ENCODE measurements around the gene GPR179. TPM values are rescaled to one million over a fixed set of nuclear protein-coding genes. Genes with fewer than 3 reads are reported as not detected.

GPR179 gene
- polyA plus RNA-seq, 1 donor from 2014 or later, result not detected

GRCh38 chr17:38364741-38365140 lies 21.0 kb upstream of the GPR179 start:
- no peaks in the 10 kb centered on the region for H3K9me2 ChIP-seq (ENCODE audit: insufficient read depth, low read length)
- no peaks in the 10 kb centered on the region for H3K9me3 ChIP-seq (ENCODE audit: low read length)
- H3K27ac ChIP-seq (ENCODE audit: low read length), result no peak overlapping the region
- H3K27me3 ChIP-seq (ENCODE audit: insufficient read depth, low read depth, low read length), result no peaks in the 10 kb centered on the region
- no peak overlapping the region for H3K9ac ChIP-seq (ENCODE audit: low read length)
- H4K20me1 ChIP-seq (ENCODE audit: insufficient read depth), result no peaks in the 10 kb centered on the region
- no peak overlapping the region for H2AFZ ChIP-seq (ENCODE audit: low read depth, low read length)
- H3K79me2 ChIP-seq (replicated peaks; ENCODE audit: insufficient read depth, low read length), result peaks cover 6% of the 10 kb centered on the region
- peaks cover 8% of the 10 kb centered on the region for H3K36me3 ChIP-seq (ENCODE audit: insufficient read depth, low read length)
- no peak overlapping the region for H3K4me3 ChIP-seq (ENCODE audit: low read length)
- no peaks in the 10 kb centered on the region for H3F3A ChIP-seq (ENCODE audit: insufficient read depth, low read length, poor library complexity, severe bottlenecking)
- TF ChIP-seq POLR2AphosphoS5 (IDR thresholded peaks at IDR 0.05), result no peak
- TF ChIP-seq EZH2 (IDR thresholded peaks at IDR 0.05; ENCODE audit: borderline replicate concordance, insufficient read depth, low read length, poor library complexity, severe bottlenecking), result no peak
- no peak for TF ChIP-seq RAD21 (conservative IDR thresholded peaks at IDR 0.05)
- no peak for TF ChIP-seq TAF1 (IDR thresholded peaks at IDR 0.05; ENCODE audit: low read depth)
- TF ChIP-seq EP300 (conservative IDR thresholded peaks at IDR 0.05; ENCODE audit: poor library complexity, severe bottlenecking), result no peak
- TF ChIP-seq, protein P1, sequence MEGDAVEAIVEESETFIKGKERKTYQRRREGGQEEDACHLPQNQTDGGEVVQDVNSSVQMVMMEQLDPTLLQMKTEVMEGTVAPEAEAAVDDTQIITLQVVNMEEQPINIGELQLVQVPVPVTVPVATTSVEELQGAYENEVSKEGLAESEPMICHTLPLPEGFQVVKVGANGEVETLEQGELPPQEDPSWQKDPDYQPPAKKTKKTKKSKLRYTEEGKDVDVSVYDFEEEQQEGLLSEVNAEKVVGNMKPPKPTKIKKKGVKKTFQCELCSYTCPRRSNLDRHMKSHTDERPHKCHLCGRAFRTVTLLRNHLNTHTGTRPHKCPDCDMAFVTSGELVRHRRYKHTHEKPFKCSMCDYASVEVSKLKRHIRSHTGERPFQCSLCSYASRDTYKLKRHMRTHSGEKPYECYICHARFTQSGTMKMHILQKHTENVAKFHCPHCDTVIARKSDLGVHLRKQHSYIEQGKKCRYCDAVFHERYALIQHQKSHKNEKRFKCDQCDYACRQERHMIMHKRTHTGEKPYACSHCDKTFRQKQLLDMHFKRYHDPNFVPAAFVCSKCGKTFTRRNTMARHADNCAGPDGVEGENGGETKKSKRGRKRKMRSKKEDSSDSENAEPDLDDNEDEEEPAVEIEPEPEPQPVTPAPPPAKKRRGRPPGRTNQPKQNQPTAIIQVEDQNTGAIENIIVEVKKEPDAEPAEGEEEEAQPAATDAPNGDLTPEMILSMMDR (IDR thresholded peaks at IDR 0.05; ENCODE audit: poor library complexity, severe bottlenecking), result no peak
- TF ChIP-seq SMC3 (conservative IDR thresholded peaks at IDR 0.05; ENCODE audit: poor library complexity), result no peak
- TF ChIP-seq MXI1 (conservative IDR thresholded peaks at IDR 0.05; ENCODE audit: poor library complexity, severe bottlenecking), result no peak
- no peak overlapping the region for H3K4me2 ChIP-seq (ENCODE audit: low read length)

- TF ChIP-seq, protein P1 (IDR thresholded peaks at IDR 0.05; ENCODE audit: poor library complexity, severe bottlenecking), result no peak
- TF ChIP-seq EZH2 (IDR thresholded peaks at IDR 0.05; ENCODE audit: borderline replicate concordance, insufficient read depth, low read length, poor library complexity, severe bottlenecking) (no peak), TAF1 (IDR thresholded peaks at IDR 0.05; ENCODE audit: low read depth) (no peak), SMC3 (conservative IDR thresholded peaks at IDR 0.05; ENCODE audit: poor library complexity) (no peak), EP300 (conservative IDR thresholded peaks at IDR 0.05; ENCODE audit: poor library complexity, severe bottlenecking) (no peak)
- H4K20me1 ChIP-seq (ENCODE audit: insufficient read depth), result no peaks in the 10 kb centered on the region
- peaks cover 12% of the 10 kb centered on the region for H3K79me2 ChIP-seq (replicated peaks; ENCODE audit: insufficient read depth, low read length)
- H3K27ac ChIP-seq (ENCODE audit: low read length), result no peak overlapping the region
- no peaks in the 10 kb centered on the region for H3K27me3 ChIP-seq (ENCODE audit: insufficient read depth, low read depth, low read length)
- H3K9me3 ChIP-seq (ENCODE audit: low read length), result no peaks in the 10 kb centered on the region
- no peak overlapping the region for H2AFZ ChIP-seq (ENCODE audit: low read depth, low read length)
- H3K4me2 ChIP-seq (ENCODE audit: low read length), result no peak overlapping the region
- H3K9me2 ChIP-seq (ENCODE audit: insufficient read depth, low read length), result no peaks in the 10 kb centered on the region
- no peak overlapping the region for H3K9ac ChIP-seq (ENCODE audit: low read length)
- H3K36me3 ChIP-seq (ENCODE audit: insufficient read depth, low read length), result peaks cover 8% of the 10 kb centered on the region
- no peak overlapping the region for H3K4me3 ChIP-seq (ENCODE audit: low read length)
- H3F3A ChIP-seq (ENCODE audit: insufficient read depth, low read length, poor library complexity, severe bottlenecking), result no peaks in the 10 kb centered on the region
These were observed 19.3 kb upstream of the GPR179 start for GRCh38 chr17:38363016-38363415.
